H54 (cell line): ENCODE results near the gene ALAS1.

Experiments
- DNase-seq: peaks from one replicate; pipeline ENCODE4 v3.0.0; 2011; ENCODE audit warnings: low spot score, mixed read lengths; ENCODE audit not compliant: insufficient read length
- FAIRE-seq: peaks from 3 replicates; lab custom pipeline; 2011; peaks lifted over from hg19 to GRCh38; lab: Jason Lieb, UNC
- POLR2A ChIP-seq: IDR thresholded peaks from 2 replicates; pipeline ENCODE4 v1.6.1; 2011; ENCODE audit warnings: low read depth, mild to moderate bottlenecking, low read length

The ALAS1 gene

DNA sequence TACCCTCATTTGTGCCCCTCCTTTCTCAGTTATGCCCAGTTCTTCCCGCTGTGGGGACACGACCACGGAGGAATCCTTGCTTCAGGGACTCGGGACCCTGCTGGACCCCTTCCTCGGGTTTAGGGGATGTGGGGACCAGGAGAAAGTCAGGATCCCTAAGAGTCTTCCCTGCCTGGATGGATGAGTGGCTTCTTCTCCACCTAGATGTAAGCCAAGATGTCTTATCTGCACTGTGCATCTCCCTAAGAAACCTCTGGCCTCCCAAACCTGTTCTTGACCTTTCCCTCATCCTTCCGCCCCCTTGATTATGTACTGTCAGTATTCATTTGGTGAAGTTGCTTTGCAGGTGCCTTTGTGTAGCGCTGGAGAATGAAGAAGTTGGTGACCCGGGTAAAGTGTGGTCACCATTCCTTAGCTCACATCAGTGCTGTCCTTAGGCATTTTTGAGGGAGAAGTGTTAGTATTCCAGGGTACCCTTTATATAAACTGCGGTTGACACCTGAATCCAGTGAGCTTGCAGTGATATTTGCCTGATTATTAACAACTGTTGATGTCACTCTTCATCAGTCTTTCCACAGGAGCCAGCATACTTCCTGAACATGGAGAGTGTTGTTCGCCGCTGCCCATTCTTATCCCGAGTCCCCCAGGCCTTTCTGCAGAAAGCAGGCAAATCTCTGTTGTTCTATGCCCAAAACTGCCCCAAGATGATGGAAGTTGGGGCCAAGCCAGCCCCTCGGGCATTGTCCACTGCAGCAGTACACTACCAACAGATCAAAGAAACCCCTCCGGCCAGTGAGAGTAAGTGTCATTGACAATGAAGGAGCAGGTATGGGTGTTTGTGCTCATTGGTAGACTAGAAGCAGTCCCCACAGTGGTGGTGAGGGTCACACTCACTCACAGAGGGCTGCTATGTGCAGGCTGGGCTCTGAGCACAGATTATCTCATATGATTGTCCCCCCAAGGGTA is 966 bp downstream of the ALAS1 start:
- DNase-seq (no peak), FAIRE-seq (peak; percentile 11)
- no peak for TF ChIP-seq POLR2A

GRCh38 chr3:52200981-52201679 is 3.2 kb downstream of the ALAS1 start:
- TF ChIP-seq POLR2A: no peak
- no peak for FAIRE-seq

GRCh38 chr3:52202384-52203077 is 4.6 kb downstream of the ALAS1 start:
- TF ChIP-seq POLR2A: no peak
- FAIRE-seq (no peak), DNase-seq (no peak)

More at GRCh38 chr3:52200981-52201679, 3.2 kb downstream of the ALAS1 start:
- no peak for DNase-seq

- DNase-seq: no peak
- no peak for TF ChIP-seq POLR2A
- no peak for FAIRE-seq
Measured at GRCh38 chr3:52203701-52204100, 5.7 kb downstream of the ALAS1 start.

DNA sequence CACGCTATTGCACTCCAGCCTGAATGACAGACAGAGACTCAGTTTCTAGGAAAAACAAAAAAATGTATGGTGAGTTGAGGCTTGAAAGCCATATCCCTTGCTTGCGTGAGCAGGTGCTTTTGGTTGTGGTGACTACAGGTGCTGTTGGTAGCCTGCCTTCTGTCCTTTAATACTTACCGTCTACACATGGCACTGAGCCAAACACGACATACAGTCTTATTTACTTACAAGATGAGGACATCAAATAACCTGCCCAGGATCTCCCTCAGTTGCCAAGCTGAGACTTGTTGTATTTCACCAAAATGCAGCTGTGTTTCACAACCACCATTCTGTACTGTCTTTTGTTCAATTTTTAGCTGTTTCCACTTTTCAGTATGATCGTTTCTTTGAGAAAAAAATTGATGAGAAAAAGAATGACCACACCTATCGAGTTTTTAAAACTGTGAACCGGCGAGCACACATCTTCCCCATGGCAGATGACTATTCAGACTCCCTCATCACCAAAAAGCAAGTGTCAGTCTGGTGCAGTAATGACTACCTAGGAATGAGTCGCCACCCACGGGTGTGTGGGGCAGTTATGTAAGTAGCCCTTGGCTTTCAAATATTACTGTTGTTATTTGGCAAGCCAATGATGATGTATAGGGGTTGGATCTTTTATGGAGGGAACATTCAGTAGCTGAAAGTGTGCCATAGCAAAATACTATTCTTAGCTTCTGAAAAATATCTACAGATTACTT is 6.5 kb downstream of the ALAS1 start:
- TF ChIP-seq POLR2A: no peak
- FAIRE-seq (no peak), DNase-seq (no peak)

DNA sequence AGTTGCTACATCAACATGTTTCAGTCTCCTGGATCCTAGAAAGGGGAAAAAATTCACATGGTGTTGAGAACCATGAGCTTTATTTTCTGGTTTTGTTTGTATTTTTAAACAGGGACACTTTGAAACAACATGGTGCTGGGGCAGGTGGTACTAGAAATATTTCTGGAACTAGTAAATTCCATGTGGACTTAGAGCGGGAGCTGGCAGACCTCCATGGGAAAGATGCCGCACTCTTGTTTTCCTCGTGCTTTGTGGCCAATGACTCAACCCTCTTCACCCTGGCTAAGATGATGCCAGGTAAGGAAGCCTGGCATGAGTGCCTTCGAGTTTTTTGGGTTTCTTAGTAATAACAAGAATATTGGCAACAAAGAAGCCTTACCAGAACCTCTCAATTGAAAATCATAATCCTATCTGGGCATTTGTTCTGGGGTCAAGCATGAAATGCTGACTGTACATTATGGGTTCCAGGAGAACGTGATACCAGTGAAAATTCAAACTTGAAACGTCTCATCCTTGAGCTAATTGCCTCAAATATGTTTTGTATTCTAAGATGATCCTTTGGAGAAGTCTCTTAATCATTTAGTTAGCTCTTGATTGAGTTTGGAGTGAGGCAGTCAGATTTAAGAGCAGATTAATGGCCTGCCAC is 7.9 kb downstream of the ALAS1 start:
- no peak for TF ChIP-seq POLR2A
- DNase-seq: no peak
- FAIRE-seq: no peak

- no peak for DNase-seq
- no peak for FAIRE-seq
- no peak for TF ChIP-seq POLR2A
Measured at GRCh38 chr3:52208556-52208955, 10.6 kb downstream of the ALAS1 start.

DNA sequence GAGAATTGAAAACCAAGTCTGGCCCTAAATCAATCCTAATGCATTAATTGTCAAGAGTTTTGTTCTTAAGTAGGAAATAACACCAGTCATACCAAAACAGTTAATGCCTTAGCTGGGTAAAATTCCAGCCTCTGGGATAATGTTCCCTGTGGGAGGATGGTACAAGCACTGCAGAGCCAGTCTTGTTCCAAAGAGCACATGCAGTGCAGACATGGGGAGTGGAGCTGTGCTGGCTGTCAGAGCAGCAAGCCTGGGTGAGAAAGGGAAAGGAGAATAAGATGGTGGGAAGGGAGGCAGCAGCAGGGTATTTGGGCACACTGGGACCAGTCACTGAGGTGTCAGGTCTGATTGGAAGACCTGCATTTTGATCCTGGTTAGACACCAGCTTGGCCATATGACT is 12.1 kb downstream of the ALAS1 start:
- no peak for TF ChIP-seq POLR2A
- DNase-seq (no peak), FAIRE-seq (no peak)

DNA sequence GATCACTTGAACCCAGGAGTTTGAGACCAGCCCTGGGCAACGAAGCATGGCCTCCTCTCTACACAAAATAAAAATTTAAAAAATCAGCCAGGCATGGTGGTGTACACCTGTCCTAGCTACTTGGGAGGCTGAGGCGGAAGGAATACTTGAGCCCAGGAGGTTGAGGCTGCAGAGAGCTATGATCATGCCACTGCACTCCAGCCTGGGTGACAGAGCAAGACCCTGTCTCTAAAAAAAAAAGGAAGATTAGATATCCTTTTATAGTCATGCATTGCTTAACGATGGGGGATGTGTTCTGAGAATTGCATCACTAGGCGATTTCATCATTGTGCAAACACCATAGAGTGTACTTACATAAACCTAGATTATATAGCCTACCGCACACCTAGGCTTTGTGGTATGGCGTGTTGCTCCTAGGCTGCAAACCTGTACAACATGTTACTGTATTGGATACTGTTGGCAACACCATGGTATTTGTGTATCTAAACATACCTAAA is 12.6 kb downstream of the ALAS1 start:
- no peak for TF ChIP-seq POLR2A
- no peak for DNase-seq
- FAIRE-seq: no peak

GRCh38 chr3:52211268-52211891 is 13.4 kb downstream of the ALAS1 start:
- DNase-seq (no peak), FAIRE-seq (no peak)
- TF ChIP-seq POLR2A: no peak

GRCh38 chr3:52213005-52213404 is 15.0 kb downstream of the ALAS1 start:
- no peak for TF ChIP-seq POLR2A
- DNase-seq: no peak
- FAIRE-seq: no peak

DNA sequence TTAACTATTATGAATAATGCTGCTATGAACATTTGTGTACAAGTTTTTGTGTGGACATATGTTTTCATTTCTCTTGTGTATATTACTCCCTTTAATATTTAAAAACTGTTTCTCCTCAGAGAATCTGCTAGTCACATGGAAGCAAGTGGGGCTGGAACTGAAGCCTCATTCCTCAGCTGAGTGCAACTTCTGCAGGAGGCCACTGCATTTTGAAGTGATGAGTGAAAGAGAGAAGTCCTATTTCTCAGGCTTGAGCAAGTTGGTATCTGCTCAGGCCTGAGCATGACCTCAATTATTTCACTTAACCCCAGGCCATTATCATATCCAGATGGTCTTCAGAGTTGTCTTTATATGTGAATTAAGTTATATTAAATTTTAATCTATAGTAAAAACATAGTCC is 15.9 kb downstream of the ALAS1 start:
- DNase-seq (no peak), FAIRE-seq (no peak)
- no peak for TF ChIP-seq POLR2A
